Hindlimb muscle (tissue), 1 donor: ENCODE results near the gene PJA1. TPM values are rescaled to one million over a fixed set of nuclear protein-coding genes. Genes with fewer than 3 reads are reported as not detected.

Experiments used
- DNase-seq: peaks from one replicate; pipeline ENCODE4 v3.0.0-alpha.2; 2013
- polyA plus RNA-seq: library from polyadenylated mRNA; unstranded; fragments of 120-200 nt; gene quantifications from one replicate; pipeline ENCODE4 v1.2.1, GENCODE V29; 2013; ENCODE audit not compliant: insufficient read length

PJA1 gene
- polyA plus RNA-seq, 1 donor: 90.7 TPM

GRCh38 chrX:69142788-69143469 is 22.3 kb downstream of the PJA1 start:
- no peak for DNase-seq

GRCh38 chrX:69140837-69141236 is 24.4 kb downstream of the PJA1 start:
- no peak for DNase-seq

GRCh38 chrX:69139516-69139915 is 25.7 kb downstream of the PJA1 start:
- DNase-seq: no peak

- DNase-seq: no peak
Observed at GRCh38 chrX:69138512-69138911, 26.7 kb downstream of the PJA1 start.

GRCh38 chrX:69138118-69138390 is 27.2 kb downstream of the PJA1 start:
- no peak for DNase-seq

GRCh38 chrX:69137371-69138117 is 27.7 kb downstream of the PJA1 start:
- DNase-seq: peak; percentile 54

GRCh38 chrX:69136546-69137331 is 28.5 kb downstream of the PJA1 start:
- peak; percentile 63 for DNase-seq

GRCh38 chrX:69133921-69134542 is 31.2 kb downstream of the PJA1 start:
- DNase-seq: no peak

- DNase-seq: no peak
Observed at GRCh38 chrX:69131886-69132285, 33.4 kb downstream of the PJA1 start.

GRCh38 chrX:69130439-69130838 is 34.8 kb downstream of the PJA1 start:
- no peak for DNase-seq

- no peak for DNase-seq
Observed at GRCh38 chrX:69128588-69128987, 36.7 kb downstream of the PJA1 start.

- no peak for DNase-seq
Observed at GRCh38 chrX:69127466-69127865, 37.8 kb downstream of the PJA1 start.

- DNase-seq: no peak
Observed at GRCh38 chrX:69126642-69127041, 38.6 kb downstream of the PJA1 start.

- DNase-seq: no peak
Observed at GRCh38 chrX:69125094-69125493, 40.2 kb downstream of the PJA1 start.

- DNase-seq: no peak
Observed at GRCh38 chrX:69124108-69124507, 41.1 kb downstream of the PJA1 start.

- no peak for DNase-seq
Observed at GRCh38 chrX:69123481-69123880, 41.8 kb downstream of the PJA1 start.

GRCh38 chrX:69121321-69122000 is 43.8 kb downstream of the PJA1 start:
- DNase-seq: no peak

GRCh38 chrX:69120476-69120875 is 44.8 kb downstream of the PJA1 start:
- no peak for DNase-seq

GRCh38 chrX:69119122-69119521 is 46.1 kb downstream of the PJA1 start:
- DNase-seq: no peak

- no peak for DNase-seq
Observed at GRCh38 chrX:69117876-69118526, 47.3 kb downstream of the PJA1 start.

GRCh38 chrX:69116077-69116476 is 49.2 kb downstream of the PJA1 start:
- no peak for DNase-seq

GRCh38 chrX:69113723-69114122 is 51.5 kb downstream of the PJA1 start:
- no peak for DNase-seq
